ENCODE measurements around the gene TRMT10C.
"Not testable (repeated sequence)": the region's sequence is repeated elsewhere in the genome, so short reads cannot be mapped to it uniquely, and the experiment has no call there.

TRMT10C gene

DNA sequence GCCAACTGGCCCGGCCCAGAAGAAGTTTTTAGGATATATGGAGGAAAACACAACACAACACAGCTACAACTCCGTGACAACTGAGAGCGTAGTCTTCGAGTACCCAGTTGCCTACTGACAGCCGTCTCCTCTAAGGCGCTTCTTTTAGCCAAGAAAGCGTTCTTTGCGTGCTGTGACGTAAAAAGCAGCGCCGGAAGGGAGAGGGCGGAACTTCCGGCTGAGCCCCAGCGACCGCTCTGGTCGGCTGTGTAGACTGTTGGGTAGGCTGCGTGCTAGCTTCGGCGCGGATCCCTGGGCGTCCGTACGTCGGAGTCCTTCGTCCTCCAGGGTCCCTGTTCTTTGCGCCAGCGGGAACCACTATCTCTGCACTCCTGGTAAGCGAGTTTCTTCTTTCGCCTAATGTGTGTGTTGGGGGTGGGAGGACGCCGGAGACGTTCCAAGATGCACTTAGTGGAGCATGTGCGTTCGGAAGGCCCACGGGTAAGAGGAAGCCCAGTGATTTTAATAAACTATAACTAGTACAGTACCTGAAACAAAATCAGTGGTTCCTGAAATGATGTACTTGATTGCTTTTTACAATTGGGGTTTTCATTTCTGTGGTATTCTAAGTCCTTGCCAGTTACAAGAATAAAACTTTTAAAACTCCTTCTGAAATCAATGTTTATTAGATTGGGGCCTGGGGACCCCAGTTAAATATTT lies at the start of gene TRMT10C:
Gene TRMT10C, plus strand, starts transcription at position 239 of the 699 bp plus-strand sequence. CDS start 2,914 bp downstream, outside the sequence.
- DNase-seq: peak; percentile 94

DNA sequence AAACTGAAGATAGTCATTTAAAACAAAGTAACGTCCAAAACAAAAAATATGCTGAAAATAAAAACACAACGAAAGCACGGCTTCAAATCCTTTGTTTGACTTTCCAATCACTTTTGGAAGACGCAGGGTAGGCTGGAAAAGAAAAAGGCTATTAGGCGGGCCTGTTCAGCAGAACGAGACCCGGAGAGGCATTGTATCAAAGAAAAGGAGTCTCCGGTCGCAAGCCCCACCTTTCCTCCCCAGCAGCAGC lies 49.3 kb upstream of the TRMT10C start:
- no peak for DNase-seq

DNA sequence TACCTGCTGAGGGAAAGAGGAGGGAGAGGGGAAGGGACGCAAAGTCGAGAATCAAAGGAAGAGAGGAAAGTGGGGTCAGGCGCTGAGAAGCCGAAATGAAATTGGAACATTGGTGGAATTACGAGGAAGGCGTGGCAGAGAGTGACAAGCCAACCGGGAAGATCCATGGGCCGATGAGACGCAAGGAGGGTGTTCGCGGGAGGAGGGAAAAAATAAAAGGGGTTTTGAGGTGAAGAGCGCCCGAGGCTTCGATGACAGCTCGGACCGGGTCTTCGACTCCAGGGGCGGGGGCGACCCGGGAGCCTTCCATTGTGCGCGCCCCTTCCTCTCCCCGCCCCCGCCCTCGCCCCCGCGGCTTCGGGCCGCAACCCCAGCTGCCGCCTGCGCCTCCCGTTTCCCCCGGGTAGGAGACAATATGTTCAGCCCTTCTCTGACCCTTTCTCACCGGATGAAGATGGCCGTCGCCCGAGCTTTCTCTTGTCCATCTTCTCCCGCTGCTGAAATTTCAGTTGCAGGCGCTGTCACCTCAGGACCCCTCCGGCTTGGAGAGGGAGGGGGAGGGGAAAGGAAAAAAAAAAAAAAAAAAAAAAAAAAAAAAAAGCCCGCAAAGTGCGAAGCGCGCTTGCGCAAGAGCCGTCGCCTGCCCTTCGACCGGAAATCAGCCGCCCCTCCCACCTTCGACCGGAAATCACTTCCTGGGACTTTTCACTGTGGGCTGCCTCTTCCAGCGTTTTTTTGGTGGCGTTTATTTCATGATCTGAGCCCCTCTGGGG lies 48.8 kb upstream of the TRMT10C start, which contains the start of gene SENP7:
Gene SENP7, minus strand, starts transcription at position 567 of the 773 bp plus-strand sequence. Its CDS starts 82 bp downstream, at position 485.
- DNase-seq: peak; percentile 76

DNA sequence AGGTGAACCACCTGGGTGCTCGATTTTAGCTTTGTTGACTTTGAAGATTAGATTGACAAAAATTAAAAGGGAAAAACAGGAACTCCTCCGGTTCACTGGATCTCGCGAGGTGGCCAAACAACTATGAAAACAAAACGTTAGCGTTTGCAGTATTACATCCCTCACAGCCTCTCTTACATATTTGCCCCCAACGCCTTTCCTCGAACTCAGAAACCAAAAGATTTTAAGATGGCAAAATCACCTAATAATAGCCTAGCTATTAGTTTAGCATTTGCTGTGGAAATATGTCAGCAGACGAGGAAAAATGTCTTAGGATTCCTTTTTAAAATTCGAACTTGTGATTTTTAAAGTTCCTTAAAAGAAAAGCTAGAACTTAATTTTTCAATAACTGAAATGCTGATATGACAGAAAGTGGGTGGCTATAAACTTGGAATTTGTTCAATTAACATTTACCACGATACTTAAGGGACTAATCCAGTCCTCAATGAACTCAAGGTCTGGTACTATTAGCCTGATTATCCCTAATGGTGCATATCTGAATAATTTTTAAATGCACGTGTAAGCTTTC lies 48.2 kb upstream of the TRMT10C start:
- DNase-seq: no peak

DNA sequence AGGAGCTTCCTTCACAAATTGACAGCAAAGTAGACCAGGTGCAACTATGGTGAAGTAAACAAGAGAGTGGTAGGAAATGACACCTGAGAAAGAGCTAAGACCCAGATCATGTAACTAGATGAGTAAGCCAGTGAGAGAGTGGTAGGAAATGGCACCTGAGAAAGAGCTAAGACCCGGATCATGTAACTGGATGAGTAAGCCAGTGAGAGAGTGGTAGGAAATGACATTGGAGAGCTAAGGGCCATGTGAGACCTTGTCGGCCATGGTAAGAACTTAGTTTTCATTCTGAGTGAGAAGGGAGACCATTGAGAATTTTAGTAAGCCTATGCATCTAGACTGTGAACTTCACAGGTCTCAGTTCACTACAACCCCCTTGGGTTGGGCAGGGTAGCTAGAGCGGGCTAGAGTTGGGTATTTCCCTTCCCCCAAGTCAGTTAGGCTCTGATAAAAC lies 43.2 kb upstream of the TRMT10C start:
- peak; percentile 57 for DNase-seq

DNA sequence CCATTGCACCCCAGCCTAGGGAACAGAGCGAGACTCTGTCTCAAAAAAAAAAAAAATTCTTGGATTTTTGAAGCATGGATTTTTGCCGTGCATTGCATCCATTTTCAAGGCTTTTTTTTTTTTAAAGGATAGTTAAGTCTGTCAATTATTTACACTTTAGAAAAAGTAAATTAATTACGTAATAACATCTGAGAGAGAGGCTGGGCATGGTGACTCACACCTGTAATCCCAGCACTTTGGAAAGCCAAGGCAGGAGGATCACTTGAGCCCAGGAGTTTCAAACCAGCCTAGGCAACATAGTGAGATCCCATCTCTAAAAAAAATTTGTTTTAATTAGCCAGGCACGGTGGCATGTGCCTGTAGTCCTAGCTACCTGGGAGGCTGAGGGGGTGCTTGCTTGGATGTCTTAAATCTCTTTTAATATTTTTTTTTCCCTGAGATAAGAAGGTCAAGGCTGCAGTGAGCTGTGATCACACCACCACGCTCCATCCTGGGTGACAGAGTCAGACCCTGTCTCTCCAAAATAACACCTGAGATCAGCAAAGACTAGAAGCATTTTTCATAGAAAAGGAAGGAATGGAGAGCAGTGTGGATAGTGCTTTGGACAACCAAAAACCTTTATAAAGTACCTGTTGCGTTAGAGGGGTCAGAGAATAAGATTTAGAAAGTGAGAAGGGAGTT lies 41.8 kb upstream of the TRMT10C start:
- no peak for DNase-seq

DNA sequence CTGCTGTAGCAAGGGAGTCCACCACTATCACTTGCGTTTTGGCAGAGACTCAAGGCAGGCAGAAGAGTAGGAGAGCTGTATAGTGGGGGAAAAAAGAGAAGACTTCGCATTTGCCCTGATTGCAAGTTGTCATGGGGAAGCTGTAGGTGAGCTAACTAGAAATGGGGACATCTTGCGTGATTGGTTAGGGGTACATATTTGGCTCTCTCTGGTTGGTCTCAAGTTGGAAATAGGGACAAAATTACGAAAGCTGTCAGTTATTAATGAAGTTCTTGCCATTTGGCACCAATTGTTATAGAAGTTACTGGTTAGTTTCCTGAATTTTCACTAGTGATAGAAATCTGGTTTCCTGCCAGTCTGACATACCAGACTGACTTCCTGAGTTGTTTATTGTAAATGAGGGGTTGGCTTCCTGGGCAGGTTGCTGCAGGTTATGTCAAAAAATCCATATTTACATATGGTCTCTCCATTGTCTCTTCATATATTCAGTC lies 40.4 kb upstream of the TRMT10C start:
- DNase-seq: peak; percentile 42

DNA sequence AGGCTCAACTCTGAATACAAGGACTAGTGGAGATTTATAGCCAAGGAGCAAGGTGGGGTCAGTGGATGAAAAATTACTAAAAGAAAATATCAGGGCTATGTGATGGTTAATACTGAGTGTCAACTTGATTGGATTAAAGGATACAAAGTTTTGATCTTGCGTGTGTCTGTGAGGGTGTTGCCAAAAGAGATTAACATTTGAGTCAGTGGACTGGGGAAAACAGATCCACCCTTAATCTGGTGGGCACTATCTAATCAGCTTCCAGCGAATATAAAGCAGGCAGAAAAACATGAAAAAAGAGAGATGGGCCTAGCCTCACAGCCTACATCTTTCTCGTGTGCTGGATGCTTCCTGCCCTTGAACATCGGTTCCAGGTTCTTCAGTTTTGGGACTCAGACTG lies 34.2 kb upstream of the TRMT10C start:
- no peak for DNase-seq

DNA sequence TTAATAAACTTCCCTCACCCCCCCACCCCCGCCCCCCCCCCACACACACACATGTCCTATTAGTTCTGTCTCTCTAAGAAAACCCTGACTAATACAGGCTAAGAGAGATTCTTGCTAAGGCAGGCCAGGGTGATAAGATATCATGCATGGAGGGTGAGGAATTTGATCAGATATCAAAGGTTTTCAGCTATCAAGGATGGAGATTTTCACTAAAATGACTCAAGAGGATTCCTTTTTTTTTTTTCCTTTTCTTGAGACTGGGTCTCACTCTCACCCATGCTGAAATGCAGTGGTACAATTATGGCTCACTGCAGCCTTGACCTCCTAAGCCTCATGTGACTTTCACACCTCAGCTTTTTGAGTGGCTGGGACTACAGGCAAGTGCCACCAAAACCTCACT lies 33.8 kb upstream of the TRMT10C start:
- DNase-seq: no peak

DNA sequence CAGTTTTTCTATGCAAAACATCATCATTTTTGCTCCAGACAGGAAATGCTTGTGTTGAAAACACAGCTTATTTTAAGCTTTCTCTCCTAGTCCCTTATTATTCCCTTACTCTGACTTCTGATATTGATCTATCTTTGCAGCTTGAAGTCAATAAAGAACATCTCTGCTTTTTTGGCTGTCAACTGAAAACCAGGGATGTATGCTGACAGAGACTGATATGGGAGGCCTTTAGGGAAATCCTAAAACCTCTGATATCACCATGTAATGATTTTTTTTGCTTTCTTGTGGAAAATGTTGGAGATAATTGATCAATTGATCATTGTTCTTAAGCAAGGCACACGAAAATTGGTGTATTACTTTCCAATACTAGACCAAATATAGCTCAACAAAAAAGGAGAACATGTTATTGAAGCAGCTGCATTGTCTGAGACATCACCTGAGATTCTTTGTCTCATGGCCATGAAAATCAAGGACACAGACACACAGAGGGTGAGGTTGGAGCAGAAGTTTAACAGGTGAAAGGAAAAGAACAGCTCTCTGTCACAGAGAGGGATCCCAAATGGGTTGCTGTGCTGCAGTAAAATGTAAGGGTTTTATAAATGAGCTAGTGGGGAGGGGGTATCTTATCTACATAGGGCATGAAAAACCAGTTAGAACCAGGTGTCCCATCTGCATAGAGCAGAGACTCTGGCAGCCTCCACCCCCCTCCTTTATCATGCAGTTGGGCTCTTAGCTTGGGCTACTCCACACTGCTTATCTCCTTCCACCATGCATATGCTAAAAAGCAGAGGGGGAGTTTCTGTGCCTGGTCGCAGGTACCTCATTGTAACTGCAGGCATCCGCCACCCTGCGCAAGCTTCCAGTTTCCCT lies 31.6 kb upstream of the TRMT10C start:
- DNase-seq: no peak

DNA sequence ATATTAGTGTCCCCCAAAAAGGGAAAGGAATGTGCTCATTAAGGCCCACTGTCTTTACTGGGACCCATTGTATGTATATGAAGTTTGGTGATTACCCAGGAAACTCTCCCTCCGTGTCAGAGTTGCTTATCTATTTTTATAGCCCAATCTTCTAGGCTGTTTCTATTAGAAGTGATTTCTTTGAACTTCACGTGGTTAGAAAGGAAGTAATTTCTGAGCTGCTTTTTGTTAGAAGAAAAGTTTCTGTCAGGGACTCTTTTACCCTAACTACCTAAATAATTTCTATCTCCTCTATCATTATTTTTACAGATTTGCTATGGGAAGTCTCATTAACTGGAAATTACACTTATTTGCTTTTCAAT lies 31.0 kb upstream of the TRMT10C start:
- no peak for DNase-seq

DNA sequence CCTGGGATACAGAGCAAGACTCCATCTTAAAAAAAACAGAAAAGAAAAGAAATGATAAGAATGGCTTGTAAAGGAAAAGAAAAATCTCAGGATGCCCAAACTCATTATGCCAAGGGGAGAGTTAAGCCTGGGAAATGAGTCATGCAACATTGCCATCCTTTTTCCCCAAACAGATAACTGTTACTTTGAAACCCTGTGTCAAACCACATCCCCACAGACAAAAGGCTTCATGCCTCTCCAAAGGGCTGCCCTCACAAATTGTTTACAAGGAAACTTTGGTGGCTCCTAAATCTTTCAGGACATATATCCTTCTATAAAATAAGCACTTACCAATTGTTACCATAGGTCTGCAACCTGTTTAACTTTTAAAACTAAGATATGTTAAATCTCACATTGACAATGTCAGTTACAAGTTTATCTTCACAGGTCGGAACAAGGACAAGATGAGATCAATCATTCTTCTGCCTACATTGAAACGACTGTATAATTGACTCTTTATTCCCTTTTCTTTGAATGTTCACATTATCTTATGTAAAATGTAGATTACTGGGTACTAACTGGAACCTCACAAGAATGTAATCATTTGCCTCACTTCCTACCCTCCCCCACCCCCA lies 30.1 kb upstream of the TRMT10C start:
- DNase-seq: no peak

DNA sequence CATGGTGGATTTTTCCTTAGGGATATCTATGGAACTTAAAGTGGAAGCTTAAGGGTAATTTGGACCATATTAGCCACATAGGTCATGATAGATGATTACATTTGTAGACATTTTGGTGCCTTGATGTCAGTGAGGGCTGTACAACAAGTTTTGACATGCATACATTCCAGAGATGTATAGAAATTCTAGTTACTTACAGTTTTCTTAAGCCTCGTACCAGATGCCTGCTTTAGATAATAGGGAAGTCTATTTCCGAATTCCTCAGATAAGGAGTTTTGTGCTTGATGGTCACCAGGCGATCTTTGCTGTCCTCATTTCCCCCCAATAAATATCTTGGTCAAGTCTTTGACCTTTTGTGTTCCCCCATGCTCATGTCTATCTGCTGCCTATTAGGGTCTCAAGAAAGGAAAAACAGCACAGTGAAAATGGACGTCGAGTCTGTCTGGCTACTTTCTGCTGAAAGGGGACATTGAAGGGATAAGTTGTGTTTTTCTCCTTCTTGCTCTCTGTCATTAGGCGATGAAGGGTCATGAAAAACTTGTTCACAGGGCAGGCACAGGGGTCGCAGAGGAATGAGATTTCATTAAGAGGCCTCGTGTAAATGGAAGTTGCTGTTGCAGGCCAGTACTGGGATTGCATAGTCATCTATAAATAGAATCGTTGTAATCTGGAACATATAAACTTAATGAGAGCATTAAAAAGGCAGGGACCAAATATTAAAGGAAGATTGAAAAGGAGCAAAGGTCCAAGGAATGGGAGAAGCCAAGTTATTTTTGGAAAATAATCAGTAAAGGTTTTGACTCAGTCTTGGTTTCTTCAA lies 28.7 kb upstream of the TRMT10C start:
- no peak for DNase-seq

DNA sequence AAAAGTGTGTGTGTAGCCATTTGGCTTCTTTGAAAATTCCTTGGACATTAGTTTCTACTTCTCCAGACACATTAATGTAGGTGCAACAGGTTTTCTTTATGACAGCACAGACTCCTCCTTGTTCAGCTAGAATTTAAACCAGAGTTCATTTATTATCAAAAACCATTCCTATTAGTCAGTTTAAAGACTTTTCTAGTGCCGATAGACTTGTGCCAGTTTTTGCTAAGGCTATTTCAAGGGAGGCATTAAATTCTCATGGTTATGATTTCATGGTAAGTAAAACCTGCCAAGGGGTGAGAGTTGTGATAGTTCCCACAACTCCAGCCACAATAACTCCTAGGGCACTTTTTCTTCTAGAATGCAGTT lies 28.1 kb upstream of the TRMT10C start:
- no peak for DNase-seq

DNA sequence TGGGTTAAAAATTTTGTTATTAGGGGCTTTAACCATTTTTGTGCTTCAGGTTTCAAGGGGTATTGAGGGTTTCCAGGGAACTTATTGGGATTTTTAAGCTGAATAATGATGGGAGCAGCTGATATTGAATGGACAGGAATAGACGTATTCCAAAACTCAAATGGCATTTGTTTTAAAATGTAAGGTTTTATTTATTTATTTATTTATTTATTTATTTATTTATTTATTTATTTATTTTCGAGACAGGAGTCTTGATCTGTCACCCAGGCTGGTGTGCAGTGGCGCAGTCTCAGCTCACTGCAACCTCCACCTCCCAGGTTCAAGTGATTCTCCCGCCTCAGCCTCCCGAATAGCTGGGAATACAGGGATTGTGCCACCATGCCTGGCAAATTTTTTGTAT lies 26.4 kb upstream of the TRMT10C start:
- DNase-seq: no peak

DNA sequence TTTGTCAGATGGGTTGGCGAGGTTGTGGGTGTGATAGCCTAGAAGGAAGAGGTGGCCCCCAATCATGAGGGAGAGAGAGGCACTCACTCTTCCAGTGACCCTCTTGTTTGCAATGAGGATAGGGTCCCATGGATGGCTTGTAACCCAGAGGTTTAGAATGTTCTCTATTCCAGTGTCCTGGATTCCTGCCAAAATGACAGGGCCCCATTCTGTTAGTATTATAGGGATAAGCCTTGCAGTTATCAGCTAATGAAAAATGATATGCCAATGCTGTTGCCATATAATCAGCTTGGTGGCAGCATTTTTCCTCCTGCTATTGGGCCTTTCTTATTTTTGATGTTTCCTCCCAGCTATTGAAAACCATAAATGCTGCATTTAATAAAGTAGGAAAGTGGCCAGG lies 25.4 kb upstream of the TRMT10C start:
- no peak for DNase-seq

DNA sequence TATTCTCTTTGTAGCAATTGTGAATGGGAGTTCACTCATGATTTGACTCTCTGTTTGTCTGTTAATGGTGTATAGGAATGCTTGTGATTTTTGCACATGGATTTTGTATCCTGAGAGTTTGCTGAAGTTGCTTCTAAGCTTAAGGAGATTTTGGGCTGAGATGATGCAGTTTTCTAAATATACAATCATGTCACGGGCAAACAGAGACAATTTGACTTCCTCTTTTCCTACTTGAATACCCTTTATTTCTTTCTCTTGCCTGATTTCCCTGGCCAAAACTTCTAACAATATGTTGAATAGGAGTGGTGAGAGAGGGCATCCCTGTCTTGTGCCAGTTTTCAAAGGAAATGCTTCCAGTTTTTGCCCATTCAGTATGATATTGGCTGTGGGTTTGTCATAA lies 24.7 kb upstream of the TRMT10C start:
- DNase-seq: not testable (repeated sequence)

DNA sequence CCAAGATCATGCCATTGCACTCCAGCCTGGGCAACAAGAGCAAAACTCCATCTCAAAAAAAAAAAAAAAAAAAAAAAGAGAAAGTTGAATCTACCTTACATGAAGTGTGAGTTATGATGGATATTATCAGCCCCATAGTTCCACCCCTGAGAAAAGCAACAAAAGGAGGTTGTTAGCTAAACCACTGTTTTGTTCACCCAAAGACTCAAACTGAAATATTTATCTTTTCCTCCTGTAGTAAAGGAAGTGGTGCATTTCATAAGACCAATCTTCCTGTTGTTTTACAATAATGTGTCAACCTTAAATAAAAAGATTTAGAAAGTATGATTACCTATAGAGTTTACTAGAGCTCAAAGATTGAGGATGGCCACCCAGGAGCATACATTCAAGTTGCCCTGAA lies 18.7 kb upstream of the TRMT10C start:
- no peak for DNase-seq

DNA sequence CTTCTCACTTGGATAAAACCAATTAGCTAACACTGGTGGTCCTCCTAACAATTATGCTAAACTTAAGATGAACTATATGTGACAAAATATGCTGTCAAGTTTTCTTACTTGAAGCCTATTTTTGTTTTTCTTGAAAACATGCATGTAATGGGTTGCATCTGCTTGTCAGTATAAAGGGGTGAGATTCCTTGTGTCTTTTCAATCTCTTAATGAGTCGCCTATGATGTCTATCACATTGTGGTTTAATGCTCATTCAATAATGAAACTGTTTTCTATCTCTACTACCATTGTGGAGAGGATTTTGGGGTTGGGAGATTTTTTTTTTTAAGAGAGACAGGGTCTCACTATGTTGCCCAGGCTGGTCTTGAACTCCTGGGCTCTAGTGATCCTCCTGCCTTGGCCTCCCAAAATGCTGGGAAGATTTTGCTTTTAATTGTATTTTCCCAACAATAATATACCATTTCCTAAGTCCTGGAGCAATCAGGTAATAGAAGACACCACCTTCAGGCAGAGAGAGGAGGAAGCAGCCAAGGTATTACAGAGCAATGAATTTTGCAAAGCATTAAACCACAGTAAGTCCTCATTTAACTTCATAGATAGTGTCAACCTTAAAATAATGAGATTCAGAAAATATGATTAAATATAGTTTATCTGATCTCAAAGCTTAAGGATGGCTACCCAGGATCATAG lies 17.4 kb upstream of the TRMT10C start:
- DNase-seq: no peak

DNA sequence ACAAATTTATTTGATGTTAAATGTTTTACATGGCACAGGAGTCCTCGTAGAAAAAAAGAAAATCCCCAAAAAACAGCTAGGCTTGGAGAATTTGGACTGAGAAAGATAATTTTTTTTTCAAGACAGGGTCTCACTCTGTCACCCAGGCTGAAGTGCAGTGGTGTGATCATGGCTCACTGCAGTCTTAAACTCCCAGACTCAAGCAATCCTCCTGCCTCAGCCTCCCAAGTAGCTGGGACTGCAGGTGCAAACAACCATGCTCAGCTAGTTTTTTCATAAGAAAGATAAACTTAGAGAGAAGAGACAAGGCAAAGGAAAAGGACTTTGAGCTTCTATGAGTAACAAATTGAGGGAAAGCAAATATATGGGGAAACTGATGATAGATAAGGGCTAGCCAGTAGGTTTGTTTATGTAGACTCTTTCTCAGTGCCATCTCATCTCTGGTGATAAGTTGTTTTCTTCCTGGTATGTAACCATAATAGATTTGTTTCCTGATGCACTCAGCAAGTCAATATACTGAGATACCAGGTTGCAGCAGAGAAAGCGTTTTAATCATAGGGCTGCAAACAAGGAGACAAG lies 13.1 kb upstream of the TRMT10C start:
- no peak for DNase-seq

Measured in CD4-positive, alpha-beta T cell treated with Interleukin-15 for 1 hour (primary cell).